ENCODE results near the gene MACROD2. TPM values are rescaled to one million over a fixed set of nuclear protein-coding genes. Genes with fewer than 3 reads are reported as not detected.

Gene MACROD2
- polyA plus RNA-seq, 1 donor from 2014 or later, result 23.2 TPM

DNA sequence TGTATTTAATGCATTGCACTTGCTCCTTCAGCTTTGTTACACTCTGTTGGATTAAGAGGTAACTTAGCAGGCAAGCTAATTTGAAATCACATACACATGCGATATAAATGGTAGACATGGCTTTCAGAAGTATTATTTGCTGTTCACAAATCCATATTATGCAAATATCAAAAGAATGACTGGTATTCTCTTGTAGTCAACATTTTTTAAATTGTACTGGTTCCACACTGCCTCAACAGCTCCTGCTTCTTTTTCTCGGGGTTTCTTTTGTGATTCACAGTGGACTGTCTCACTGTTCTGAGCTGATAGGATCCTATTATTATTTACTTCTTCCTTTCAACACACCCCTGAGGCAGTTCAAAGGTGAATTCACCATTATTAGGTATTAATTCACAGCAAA lies 1650.5 kb downstream of the MACROD2 start (continued):
- no peak for TF ChIP-seq EZH2 (IDR thresholded peaks at IDR 0.05; ENCODE audit: borderline replicate concordance, insufficient read depth, low read length, poor library complexity, severe bottlenecking)

DNA sequence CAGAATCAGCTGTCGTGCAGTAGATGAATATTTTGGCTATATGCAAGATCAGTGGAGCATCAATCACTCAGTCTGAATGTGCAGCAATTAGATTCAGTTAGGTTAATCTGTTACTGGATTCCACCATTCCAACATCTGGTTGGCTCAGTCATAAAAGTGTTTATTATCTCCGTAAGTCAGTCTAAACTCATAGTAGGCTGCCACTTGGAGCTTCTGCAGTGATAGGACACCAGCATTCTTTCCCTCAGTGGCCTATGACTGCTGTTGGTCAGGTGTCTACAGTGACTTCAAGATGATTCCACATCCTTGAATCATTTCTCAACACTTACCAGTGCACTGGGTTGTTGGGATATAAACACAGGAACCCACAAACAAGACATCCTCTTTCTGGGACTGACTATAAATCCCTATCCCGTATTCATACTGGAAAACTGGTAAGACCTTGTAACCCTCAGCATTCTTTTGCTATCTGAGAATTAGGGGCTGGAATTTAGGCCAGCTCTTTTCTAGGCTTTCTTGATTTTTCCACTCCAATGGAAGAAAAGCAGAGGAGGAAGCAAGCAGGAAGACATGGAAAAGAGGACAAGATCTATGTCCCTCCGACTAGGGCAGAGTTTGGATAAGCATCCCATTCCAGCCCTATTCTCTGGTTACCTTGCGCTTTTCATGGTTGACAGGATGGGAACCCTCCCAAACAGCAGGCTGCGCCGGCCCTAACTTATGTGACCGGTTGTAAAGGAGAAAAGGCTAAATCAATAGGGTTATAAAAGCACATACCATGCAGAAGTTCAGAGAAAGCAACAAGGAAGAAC lies 1658.3 kb downstream of the MACROD2 start:
- Histone ChIP-seq H3K4me3 (ENCODE audit: low read length) (no peak overlapping the region), H3K79me2 (replicated peaks; ENCODE audit: insufficient read depth, low read length) (no peaks in the 10 kb centered on the region), H3K36me3 (ENCODE audit: insufficient read depth, low read length) (no peaks in the 10 kb centered on the region), H3K9me2 (ENCODE audit: insufficient read depth, low read length) (no peaks in the 10 kb centered on the region), H3K9ac (ENCODE audit: low read length) (no peak overlapping the region), H3F3A (ENCODE audit: insufficient read depth, low read length, poor library complexity, severe bottlenecking) (no peaks in the 10 kb centered on the region), H3K27me3 (ENCODE audit: insufficient read depth, low read depth, low read length) (no peaks in the 10 kb centered on the region), H4K20me1 (ENCODE audit: insufficient read depth) (no peaks in the 10 kb centered on the region), H2AFZ (ENCODE audit: low read depth, low read length) (no peak overlapping the region), H3K4me2 (ENCODE audit: low read length) (no peak overlapping the region), H3K27ac (ENCODE audit: low read length) (no peak overlapping the region), H3K9me3 (ENCODE audit: low read length) (no peaks in the 10 kb centered on the region)
- no peak for TF ChIP-seq TAF1 (IDR thresholded peaks at IDR 0.05; ENCODE audit: low read depth)
- no peak for TF ChIP-seq RAD21 (conservative IDR thresholded peaks at IDR 0.05)

- Histone ChIP-seq H3F3A (ENCODE audit: insufficient read depth, low read length, poor library complexity, severe bottlenecking) (no peaks in the 10 kb centered on the region), H3K36me3 (ENCODE audit: insufficient read depth, low read length) (no peaks in the 10 kb centered on the region), H3K4me2 (ENCODE audit: low read length) (no peak overlapping the region), H3K9me2 (ENCODE audit: insufficient read depth, low read length) (no peaks in the 10 kb centered on the region), H3K9me3 (ENCODE audit: low read length) (no peaks in the 10 kb centered on the region), H4K20me1 (ENCODE audit: insufficient read depth) (no peaks in the 10 kb centered on the region), H3K79me2 (replicated peaks; ENCODE audit: insufficient read depth, low read length) (no peaks in the 10 kb centered on the region), H3K9ac (ENCODE audit: low read length) (no peak overlapping the region), H3K4me3 (ENCODE audit: low read length) (no peak overlapping the region), H3K27me3 (ENCODE audit: insufficient read depth, low read depth, low read length) (no peaks in the 10 kb centered on the region), H2AFZ (ENCODE audit: low read depth, low read length) (no peak overlapping the region), H3K27ac (ENCODE audit: low read length) (no peak overlapping the region)
- TF ChIP-seq CTCF (IDR thresholded peaks at IDR 0.05; ENCODE audit: poor library complexity, severe bottlenecking) (no peak), POLR2AphosphoS5 (IDR thresholded peaks at IDR 0.05) (no peak), SMC3 (conservative IDR thresholded peaks at IDR 0.05; ENCODE audit: poor library complexity) (no peak), TAF1 (IDR thresholded peaks at IDR 0.05; ENCODE audit: low read depth) (no peak), EZH2 (IDR thresholded peaks at IDR 0.05; ENCODE audit: borderline replicate concordance, insufficient read depth, low read length, poor library complexity, severe bottlenecking) (no peak), RAD21 (conservative IDR thresholded peaks at IDR 0.05) (no peak), EP300 (conservative IDR thresholded peaks at IDR 0.05; ENCODE audit: poor library complexity, severe bottlenecking) (no peak), MXI1 (conservative IDR thresholded peaks at IDR 0.05; ENCODE audit: poor library complexity, severe bottlenecking) (no peak)
- TF ChIP-seq, protein P1, sequence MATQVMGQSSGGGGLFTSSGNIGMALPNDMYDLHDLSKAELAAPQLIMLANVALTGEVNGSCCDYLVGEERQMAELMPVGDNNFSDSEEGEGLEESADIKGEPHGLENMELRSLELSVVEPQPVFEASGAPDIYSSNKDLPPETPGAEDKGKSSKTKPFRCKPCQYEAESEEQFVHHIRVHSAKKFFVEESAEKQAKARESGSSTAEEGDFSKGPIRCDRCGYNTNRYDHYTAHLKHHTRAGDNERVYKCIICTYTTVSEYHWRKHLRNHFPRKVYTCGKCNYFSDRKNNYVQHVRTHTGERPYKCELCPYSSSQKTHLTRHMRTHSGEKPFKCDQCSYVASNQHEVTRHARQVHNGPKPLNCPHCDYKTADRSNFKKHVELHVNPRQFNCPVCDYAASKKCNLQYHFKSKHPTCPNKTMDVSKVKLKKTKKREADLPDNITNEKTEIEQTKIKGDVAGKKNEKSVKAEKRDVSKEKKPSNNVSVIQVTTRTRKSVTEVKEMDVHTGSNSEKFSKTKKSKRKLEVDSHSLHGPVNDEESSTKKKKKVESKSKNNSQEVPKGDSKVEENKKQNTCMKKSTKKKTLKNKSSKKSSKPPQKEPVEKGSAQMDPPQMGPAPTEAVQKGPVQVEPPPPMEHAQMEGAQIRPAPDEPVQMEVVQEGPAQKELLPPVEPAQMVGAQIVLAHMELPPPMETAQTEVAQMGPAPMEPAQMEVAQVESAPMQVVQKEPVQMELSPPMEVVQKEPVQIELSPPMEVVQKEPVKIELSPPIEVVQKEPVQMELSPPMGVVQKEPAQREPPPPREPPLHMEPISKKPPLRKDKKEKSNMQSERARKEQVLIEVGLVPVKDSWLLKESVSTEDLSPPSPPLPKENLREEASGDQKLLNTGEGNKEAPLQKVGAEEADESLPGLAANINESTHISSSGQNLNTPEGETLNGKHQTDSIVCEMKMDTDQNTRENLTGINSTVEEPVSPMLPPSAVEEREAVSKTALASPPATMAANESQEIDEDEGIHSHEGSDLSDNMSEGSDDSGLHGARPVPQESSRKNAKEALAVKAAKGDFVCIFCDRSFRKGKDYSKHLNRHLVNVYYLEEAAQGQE (IDR thresholded peaks at IDR 0.05; ENCODE audit: borderline replicate concordance), result no peak
Measured at GRCh38 chr20:15654208-15654649, 1658.9 kb downstream of the MACROD2 start.
